Osteocyte (in vitro differentiated cells): ENCODE measurements around the gene PRKCZ. TPM values are rescaled to one million over a fixed set of nuclear protein-coding genes. Genes with fewer than 3 reads are reported as not detected.

ENCODE experiments used
- DNase-seq: peaks from one replicate; pipeline ENCODE4 v3.0.0; 2021; ENCODE audit warnings: mixed read lengths; ENCODE audit not compliant: unreplicated experiment; ENCODE audit errors: extremely low spot score
- H3K27ac Mint-ChIP-seq: one replicate; pipeline ENCODE4 v1.8.0; 2021; ENCODE audit warnings: mild to moderate bottlenecking, mixed read lengths; ENCODE audit not compliant: unreplicated experiment
- H3K27me3 Mint-ChIP-seq: one replicate; pipeline ENCODE4 v1.8.0; 2021; ENCODE audit warnings: mixed read lengths; ENCODE audit not compliant: unreplicated experiment
- H3K36me3 Mint-ChIP-seq: one replicate; pipeline ENCODE4 v1.8.0; 2021; ENCODE audit warnings: mixed read lengths; ENCODE audit not compliant: unreplicated experiment
- H3K4me1 Mint-ChIP-seq: one replicate; pipeline ENCODE4 v1.8.0; 2021; ENCODE audit warnings: mixed read lengths; ENCODE audit not compliant: unreplicated experiment
- H3K4me3 Mint-ChIP-seq: one replicate; pipeline ENCODE4 v1.8.0; 2021; ENCODE audit warnings: mild to moderate bottlenecking, moderate library complexity, mixed read lengths; ENCODE audit not compliant: unreplicated experiment
- H3K9me3 Mint-ChIP-seq: one replicate; pipeline ENCODE4 v1.8.0; 2021; ENCODE audit warnings: mixed read lengths; ENCODE audit not compliant: unreplicated experiment
- CTCF ChIP-seq: fragments of 200-600 bp; sonication (generic); IDR thresholded peaks from 2 replicates; pipeline ENCODE4 v1.5.0; 2021; ENCODE audit warnings: antibody characterized with exemption, mild to moderate bottlenecking, moderate library complexity
- total RNA-seq: library from RNA; stranded (reverse); gene quantifications from 2 replicates; pipeline ENCODE4 v1.2.1, GENCODE V29; 2021

PRKCZ gene
- total RNA-seq, 1 donor from 2014 or later, result 3.1 TPM

- no peak for TF ChIP-seq CTCF
- H3K4me1 Mint-ChIP-seq, result no peaks in the 10 kb centered on the region
- no peak overlapping the region for H3K27ac Mint-ChIP-seq
- no peaks in the 10 kb centered on the region for H3K36me3 Mint-ChIP-seq
- H3K9me3 Mint-ChIP-seq, result peaks cover 5% of the 10 kb centered on the region
- no peak overlapping the region for H3K4me3 Mint-ChIP-seq
- peaks cover 3% of the 10 kb centered on the region for H3K27me3 Mint-ChIP-seq
- DNase-seq, result no peak
Observed at GRCh38 chr1:2101946-2102345, 51.7 kb downstream of the PRKCZ start.

GRCh38 chr1:2102753-2103152 is 52.5 kb downstream of the PRKCZ start:
- H3K36me3 Mint-ChIP-seq, result no peaks in the 10 kb centered on the region
- H3K27me3 Mint-ChIP-seq, result peaks cover 3% of the 10 kb centered on the region
- no peak for DNase-seq
- no peak overlapping the region for H3K4me3 Mint-ChIP-seq
- no peaks in the 10 kb centered on the region for H3K4me1 Mint-ChIP-seq
- peaks cover 3% of the 10 kb centered on the region for H3K9me3 Mint-ChIP-seq
- TF ChIP-seq CTCF, result no peak
- no peak overlapping the region for H3K27ac Mint-ChIP-seq

GRCh38 chr1:2103266-2103900 is 53.2 kb downstream of the PRKCZ start:
- Mint-ChIP-seq H3K27ac (no peak overlapping the region), H3K36me3 (no peaks in the 10 kb centered on the region), H3K4me1 (no peaks in the 10 kb centered on the region), H3K27me3 (peaks cover 3% of the 10 kb centered on the region), H3K9me3 (no peaks in the 10 kb centered on the region), H3K4me3 (no peak overlapping the region)
- TF ChIP-seq CTCF, result no peak
- no peak for DNase-seq

GRCh38 chr1:2103901-2104590 is 53.8 kb downstream of the PRKCZ start:
- DNase-seq, result no peak
- H3K4me3 Mint-ChIP-seq, result no peak overlapping the region
- no peak for TF ChIP-seq CTCF
- no peak overlapping the region for H3K27ac Mint-ChIP-seq
- no peaks in the 10 kb centered on the region for H3K36me3 Mint-ChIP-seq
- H3K9me3 Mint-ChIP-seq, result no peaks in the 10 kb centered on the region
- peaks cover 3% of the 10 kb centered on the region for H3K27me3 Mint-ChIP-seq
- H3K4me1 Mint-ChIP-seq, result no peaks in the 10 kb centered on the region

GRCh38 chr1:2104621-2105427 is 54.6 kb downstream of the PRKCZ start:
- Mint-ChIP-seq H3K4me1 (no peaks in the 10 kb centered on the region), H3K36me3 (no peaks in the 10 kb centered on the region), H3K9me3 (no peaks in the 10 kb centered on the region), H3K4me3 (no peak overlapping the region), H3K27ac (no peak overlapping the region), H3K27me3 (peaks cover 3% of the 10 kb centered on the region)
- DNase-seq, result no peak
- TF ChIP-seq CTCF, result no peak
